NCI-H1048 (cell line): Measurements from ENCODE around the gene CD248.

Experiments used
- DNase-seq: peaks from one replicate; lab custom pipeline; 2025; lab: John Stamatoyannopoulos, UW

The CD248 gene

DNA sequence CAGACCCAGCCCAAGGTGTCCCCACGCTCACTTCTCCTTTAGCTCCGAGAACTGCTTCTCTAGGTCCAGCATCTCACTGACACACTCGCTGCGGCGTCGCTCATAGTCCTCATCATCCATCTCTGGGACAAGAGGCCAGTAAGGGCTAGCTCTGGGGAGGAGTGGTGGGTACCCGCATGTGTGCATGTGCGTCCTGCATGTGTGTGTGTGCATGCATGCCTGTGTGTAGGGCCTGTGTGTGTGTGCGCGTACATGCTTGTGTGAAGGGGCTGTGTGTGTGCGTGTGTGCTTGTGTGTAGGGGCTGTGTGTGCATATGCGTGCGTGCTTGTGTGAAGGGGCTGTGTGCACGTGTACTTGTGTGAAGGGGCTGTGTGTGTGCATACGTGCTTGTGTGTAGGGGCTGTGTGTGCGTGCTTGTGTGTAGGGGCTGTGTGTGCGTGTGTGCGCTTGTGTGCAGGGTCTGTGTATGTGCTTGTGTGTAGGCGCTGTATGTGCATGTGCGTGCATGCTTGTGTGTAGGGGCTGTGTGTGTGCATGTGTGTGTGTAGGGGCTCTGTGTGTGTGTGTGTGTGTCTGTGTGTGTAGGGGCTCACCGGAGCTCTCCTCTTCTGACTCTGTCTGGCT lies 24.8 kb upstream of the CD248 start:
- no peak for DNase-seq

DNA sequence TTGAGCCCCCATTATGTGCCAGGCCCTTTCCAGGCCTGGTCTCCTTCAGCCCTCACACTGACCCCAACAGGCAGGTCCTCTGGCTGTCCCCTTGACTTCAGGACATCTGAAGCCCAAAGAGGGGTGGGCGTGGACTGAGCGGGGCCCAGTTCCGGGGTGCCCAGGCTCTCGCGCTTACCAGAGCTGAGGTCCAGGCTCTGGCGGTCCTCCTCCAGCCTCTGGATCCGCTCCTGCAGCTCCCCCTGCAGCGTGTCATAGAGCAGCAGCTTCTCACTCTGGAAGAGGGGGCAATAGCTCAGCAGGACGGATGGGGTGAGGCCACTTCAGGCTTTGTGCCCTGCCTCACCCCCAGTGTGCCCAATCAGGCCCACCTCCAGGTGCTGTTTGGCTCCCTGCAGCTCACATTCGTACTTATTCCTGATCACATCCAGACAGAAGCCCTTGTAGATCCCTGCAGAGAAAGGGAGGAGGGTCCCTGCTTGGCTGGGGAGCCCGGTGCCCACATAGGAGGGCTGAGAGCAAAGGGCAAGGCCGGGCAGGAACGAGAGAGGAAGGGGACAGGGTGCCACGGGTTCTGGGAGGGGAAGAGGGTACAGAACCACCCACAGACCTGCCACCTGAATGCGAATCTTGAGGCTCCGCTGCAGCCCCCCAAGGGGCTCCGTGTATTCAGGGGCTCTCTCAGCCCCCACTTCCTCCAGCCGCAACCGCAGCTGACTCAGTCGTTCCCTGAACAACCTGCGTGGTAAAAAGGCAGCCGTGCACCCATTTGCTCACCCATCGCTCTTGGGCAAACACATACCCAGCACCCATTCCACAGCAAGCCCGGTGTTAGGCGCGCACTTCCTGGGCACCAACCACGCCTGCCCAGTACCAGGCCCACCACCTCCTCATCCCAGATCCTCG lies 24.0 kb upstream of the CD248 start:
- DNase-seq: no peak

DNA sequence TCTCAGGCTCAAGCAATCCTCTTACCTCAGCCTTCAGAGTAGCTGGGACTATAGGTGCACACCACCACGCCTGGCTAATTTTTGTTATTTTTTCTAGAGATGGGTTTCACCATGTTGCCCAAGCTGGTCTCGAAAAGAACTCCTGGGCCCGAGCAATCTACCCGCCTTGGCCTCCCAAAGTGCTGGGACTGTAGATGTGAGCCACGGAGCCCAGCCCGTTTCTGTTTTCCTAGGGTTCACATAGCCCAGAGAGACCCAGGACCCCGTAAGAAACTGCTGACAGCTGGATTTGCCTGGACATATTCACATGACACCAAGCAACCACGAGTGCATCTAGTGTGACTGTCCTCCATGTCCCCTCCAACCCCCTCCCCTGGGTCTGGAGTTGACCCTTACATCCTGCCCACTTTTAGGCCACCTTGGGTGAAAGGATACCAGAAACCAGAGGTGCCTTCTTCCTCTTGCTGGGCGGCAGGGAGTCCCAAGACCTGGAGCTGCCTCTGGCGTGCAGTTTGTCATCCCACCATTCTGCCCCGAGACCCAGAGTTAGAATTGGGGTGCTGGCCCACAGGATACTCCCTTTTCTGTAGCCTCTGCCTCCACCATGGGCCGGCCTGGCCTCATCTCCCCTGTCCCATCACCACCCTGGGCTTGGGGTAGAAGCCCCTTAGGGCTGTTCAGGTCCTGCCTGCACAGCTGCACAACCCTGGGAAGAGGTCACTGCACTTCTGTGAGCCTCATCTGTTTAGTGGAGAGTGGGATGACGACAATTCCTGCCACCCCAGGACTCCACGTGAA lies 23.0 kb upstream of the CD248 start:
- DNase-seq: no peak

DNA sequence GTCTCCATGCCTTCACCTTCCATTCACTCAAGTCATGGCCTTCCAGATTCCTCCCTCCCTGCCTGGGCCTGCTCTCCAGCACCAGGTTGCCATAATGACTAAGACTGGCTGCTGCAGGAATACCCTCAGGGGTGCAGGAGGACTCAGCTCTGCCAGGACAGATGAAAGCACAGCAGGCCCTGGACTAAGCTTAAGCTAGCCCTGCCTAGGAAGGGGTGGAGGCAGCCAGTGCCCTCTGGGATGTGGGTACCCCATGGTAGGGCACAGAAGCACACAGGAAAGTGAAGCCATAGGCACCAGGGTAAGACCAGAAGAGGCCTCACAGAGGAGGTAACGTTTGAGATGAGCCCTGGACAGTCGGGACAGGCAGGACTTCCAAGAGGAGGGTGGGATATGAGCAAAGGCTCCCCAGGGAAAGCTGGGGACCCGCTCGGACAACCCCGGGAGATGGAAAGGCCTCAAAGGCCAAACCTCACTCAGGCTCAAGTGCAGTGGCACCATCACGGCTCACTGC lies 22.4 kb upstream of the CD248 start:
- no peak for DNase-seq

DNA sequence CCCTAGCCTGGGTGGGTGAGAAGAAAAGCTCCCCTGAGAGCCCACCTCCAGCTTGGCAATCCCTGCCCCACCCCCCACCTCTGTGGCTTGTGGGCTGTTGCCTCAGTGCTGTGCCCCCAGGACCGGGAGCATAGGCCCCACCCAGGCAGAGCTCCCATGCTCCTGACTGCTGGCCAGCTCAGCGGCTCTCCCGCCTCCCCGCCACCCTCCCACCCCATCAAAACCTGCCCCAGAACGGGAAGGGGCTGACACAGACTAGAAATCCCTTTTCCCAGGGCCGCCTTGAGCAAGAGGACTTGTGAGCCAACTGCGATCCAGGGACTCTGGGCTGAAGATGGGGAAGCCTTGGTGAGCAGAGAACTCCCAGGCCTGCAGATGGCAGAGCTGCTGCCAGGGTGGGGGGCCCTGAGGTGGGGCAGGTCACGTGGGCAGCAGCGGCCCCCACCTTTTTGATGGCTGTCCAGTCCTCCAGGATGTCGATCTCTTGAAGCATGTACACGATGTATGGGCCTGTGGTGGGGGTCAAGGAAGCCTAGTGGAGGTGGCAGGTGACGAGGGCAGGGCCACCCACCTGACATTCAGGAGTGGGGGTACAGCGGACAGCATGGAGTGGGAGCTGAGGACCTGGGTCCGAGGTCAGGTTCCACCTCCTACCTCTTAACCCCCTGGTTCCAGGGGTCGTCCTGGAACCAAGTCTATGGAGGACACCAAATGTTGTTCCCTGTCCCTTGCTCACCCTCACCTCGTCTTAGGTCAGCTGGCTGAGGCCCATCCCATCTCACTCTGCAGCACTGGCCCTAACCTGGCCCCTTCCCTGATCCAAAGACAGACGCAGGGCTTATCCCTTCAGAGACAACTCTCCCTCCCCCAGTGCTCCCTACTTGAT lies 21.7 kb upstream of the CD248 start:
- DNase-seq: no peak

DNA sequence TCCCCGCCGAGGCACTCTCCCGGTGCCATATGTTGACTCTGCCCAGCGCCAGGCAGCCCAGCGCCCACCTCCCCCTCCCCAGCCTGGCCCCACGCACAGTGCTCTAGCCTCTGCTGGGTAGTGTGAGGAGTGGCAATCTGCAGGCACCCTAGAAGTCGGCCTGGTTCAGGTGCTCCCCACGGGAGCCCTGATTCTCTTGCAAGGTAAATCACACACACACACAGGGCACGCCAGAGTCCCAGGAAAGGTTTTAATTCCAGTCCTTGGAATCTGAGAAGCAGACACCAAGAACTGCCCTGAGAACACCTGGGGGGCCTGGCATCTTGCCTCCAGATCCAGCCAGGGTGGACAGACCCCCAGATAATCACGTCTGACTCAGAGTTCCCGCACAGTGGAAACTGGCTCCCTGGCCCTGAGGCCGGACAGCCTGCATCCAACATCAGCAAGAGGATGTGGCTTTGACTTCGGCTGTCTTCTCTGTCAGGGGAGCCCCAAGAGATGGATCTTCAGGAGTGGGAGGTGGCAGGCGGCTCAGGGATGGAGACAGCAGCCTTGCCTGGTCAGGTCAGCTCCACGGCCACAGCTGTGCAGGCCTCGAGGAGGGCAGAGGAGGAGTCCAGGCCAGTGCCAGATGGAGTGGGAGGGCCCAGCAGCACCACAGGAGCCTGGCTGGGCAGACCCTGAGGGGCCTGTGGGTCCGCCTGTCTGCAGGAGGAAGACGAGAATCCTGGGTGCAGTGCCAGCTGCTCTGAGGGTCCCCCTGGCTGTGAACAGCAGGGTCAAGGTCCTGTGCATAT lies 20.5 kb upstream of the CD248 start:
- DNase-seq: no peak

DNA sequence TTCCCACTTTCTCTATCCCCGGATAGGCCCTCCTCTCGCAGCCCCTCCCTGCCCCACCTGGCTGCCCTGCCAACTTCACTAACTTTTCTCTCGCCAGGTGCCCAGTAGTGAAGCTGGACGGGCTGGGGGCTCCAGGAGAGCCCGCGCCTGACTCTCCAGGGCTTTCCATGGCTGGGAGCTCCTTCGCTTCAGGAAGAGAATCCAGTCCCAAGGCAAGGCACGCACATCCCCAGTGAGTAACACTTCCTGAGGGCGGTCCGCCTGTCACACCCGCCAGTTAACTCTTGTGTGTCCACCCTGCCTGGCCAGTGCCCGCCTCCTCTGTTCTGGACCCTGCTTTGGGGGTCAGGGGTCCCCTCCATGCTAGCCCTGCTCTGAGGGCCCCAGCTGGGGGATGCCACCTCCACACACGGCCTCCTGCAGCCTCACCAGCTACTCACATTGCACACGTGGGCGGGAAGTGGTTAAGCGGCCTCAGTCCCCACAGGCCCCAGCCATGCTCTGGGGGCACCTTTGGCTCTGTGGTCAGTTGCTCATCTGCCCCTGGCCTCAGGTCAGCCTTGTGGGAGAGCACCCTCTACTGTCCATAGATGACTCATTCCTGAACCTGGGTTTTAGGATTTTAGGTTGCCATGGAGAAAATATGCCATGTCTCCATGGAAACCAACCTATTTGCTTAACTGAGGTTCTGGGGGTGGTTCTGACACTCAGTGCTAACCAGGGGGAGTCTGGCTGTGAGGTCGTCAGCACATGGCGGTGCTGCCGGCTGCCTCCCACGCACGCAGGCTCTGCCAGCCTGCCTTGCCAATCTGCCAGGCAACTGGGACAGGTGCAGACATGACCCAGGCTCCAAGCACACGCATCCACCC lies 19.6 kb upstream of the CD248 start, which contains the start of gene RIN1:
TSS of gene RIN1 (minus strand) at position 201 of the 869 bp plus-strand sequence. CDS start at position 169, 32 bp downstream.
- no peak for DNase-seq

DNA sequence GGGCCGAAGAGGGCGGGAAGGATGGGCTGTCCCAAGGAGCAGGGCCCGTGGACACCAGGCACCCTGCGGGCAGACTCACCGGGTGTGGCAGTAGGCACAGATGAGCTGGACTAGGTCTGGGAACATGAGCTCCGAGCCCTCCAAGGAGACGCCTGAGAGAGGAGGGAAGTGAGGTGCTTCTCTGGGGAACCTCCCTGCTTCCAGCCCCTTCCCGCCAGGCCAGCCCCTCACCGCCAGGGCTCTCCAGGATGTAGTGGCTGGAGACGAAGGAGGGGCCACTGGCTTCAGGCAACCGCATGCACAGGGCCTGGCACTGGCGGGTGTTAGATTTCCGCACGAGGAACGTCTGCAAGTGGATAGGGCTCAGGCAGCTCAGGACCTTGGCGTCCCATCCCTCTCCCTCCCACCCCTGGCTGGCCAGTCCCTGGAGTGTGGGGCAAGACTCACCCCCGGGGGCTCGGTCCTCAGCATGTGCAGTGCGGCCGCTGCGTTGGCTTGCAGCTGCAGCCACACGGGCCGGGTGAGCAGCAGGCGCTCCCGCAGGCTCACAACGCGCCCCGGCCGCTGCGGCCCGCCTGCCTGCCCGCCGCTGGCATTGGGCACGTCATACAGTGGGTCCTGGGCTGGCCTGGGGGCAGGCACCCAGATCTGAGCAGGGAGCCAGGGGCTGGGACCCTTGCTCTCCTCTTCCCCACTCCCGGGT lies 18.8 kb upstream of the CD248 start:
- DNase-seq: no peak

DNA sequence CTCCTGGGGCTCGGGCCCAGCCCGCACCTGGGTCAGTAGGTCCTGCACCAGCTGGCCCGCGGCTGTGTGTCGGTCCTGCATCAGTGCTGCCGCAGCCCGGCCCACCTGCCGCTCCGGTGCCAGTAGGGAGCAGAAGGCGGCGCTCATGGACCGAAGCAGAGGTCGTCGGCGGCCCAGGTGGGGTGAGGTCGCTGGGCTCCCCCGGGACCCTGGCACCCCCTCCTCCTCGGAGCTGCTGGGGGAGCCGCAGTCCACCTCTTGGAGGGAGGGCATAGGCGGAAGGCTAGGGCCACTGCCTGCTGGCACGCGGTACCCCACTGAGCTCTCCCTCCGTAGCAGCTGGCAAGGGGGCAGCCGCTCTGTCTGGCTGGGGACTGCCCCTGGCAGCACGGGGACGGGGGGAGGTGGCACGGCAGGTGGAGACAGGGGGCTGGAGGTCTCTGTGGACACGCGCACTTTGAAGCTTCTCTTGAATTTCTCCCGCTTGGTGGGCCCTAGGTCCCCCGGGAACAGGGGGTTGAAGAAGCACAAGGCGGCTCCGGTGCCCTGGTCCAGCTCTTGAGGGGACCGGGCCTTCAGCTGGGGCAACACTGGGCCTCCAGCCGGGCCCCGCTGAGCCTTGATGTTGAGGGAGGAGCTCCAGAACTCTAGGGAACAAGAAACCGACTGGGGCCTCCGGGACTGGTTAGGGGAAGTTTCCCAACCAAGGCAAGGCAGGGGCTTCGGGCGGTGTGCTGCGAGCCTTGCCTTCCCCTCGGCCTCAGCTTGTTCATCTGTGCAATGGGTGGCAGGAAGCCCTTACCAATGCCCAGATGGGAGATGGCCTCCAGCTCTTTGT lies 18.0 kb upstream of the CD248 start:
- DNase-seq: no peak

DNA sequence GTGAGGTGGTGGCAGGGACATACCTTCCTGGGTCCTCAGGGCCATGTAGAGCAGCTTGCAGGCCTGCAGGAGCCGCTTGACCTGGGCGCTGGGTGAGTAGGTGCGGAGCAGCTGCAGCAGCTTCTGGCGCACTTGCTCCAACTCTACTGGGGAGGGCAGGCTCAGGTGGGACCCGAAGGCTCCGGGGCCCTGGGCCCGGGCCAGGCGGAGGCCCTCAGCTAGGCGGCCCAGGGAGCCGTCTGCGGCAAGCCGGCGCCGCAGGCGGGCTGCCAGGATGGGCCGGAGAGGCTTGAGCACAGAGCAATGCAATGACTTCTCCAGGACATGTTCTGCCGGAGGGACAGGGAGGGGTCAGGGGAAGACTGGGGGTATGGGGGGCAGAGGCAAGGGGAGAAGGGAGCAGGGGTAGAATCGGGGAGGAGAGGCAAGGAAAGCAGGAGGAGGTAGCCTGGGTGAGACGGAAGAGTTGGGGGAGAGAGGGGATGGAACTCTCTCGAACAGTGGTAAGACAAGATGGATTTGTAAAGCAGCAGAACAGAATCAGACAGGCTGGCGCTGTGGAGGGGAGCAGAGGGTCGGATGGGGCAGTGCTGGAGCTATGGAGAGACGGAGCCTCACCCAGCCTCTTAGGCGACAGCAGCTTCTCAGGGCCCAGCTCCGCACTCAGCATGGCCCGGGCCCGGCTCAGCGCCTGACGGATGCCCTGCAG lies 17.2 kb upstream of the CD248 start:
- no peak for DNase-seq

DNA sequence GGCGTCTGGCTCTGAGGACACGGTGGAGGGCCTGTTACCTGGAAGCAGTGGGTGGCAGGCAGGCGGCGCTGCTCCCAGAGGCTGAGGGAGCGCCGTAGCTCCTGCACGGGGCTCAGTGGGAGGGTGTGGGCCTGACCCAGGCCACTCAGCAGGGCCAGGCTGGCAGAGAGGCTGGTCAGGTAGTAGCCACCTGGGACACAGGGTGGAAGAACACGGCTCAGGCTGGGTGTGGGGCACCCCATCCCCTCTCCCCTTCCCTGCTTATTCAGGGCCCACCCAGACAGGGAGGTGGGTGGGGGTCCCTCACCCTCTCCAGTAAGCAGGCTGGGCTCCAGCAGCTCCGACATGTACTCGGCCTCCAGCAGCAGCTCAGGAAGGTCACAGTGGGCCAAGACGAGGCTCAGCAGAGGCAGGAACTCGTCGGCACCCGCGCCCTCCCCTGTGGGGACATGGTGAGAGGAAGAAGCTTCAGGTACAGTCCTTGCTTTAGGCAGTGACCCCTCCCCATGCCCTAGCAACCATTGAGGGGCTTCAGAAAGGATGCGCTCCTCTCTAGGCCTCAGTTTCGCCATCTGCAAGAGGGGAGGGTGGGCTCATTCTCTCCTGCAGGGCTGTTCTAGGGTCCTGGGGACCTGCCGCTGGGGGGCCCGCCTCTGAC lies 16.5 kb upstream of the CD248 start:
- DNase-seq: no peak

DNA sequence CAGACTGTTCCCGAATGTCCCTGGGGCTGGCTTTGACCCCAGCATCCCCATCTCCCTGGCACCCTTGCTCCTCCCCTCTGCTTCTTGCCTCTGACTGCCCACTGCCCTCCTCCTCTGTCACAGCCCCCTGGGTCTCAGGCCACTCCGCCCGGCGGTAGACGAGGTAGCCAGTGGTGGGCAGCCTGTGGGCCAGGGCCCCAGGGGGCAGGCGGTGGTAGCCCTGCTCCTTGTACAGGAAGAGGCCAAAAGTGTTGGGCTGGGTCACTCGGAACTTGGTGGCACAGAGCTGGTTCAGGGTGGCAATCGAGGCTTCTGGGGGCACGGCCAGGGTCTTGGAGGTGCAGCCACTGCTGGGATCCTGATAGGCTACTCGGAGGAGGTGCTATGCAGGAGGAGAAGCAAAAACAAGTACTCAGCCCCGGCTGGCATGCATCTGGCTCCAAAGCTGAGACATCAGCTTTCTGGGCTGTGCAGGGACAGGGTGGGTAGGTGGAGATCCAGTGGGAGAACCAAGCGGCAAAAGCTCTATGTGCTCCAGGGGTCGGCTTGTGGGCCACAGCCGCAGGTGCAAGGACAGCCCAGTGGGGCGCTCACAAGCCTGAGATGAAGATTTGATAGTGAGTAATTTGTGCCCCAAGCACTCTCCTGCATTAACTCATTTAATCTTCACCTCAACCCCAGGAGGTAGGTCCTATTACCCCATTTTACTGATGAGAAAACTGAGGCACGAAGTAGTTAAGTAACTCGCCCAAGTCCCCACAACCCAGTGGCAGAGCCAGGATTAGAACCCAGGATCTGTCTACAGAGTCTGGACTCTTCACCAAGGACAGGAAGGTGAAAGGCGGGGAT lies 15.8 kb upstream of the CD248 start:
- DNase-seq: no peak

DNA sequence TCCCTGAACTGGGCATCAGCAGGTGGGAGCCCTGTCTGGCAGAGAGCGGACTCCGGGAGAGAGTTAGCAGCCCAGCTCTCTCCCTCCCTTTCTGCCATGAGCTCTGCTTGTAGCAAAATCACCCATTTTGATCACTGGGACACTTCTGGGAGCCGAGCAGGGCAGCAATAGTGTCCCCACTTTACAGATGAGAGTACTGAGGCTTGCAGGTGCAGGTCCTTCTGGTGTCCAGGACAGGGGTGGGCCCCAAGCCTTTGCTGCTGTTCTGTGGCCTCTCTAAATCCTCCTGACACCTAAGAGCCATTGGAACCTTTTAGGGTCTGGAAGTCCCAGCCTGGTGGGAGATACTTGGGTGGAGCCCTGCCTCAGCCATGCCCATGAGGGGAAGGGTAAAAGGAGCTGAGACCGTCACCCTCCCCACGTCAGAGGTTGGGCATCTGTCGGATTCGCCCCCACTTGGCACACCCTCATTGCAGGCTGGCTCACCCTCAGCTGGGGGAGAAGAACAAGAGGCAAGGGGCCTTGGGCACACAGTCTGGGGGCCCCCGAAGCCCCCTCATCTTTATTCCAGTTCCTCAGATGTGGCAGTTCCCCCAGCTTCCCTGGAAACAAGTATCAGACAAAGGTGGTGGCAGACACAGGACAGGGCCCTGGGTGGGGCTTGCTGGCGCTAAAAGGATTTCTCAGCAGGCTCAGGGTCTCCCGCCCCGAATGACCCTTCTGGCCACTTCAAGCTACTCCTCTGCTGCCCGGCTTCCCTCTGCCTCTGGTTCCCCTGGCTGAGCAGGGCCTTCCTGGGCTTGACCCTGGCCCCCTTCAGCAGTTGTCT lies 14.9 kb upstream of the CD248 start:
- no peak for DNase-seq

DNA sequence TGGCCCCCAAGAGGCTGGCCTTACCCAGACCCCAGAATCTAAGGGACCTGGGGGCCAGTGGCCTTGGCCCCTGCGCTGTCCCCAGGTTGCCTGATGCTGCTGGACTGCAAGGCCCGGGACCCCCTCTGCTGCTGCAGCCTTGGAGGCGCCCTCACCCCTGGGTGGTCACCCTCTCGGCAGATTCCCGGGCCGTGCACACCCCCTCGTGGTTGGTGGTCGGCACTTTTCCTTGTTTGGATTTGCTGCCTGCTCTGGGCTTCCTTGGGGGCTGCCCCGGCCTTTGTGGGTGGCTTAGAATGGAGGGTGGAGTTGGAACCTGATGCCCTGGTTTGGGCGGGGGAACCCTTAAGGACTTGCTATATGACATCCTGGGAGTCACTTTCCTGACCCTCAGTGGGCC lies 14.1 kb upstream of the CD248 start:
- no peak for DNase-seq

DNA sequence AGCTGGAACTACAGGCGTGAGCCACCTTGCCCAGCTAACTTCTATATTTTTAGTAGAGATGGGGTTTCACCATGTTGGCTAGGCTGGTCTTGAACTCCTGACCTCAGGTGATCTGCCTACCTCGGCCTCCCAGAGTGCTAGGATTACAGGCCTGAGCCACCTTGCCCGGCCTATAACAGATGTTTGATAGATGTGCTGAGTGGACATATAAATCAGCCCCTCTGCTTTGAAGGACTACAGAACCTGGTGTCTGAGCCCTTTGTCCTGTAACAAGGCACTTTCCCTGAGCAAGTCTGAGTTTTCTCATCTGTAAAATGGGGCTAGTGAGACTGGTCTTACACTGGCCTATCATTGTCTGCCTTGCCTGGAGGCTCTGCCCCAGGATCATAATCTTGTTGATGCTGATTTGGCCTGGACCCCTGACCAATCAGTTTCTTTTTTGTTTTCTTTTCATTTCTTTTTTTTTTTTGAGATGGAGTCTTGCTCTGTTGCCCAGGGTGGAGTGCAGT lies 12.4 kb upstream of the CD248 start:
- DNase-seq: no peak
